ENCODE results near the gene PLPPR1. TPM values are rescaled to one million over a fixed set of nuclear protein-coding genes. Genes with fewer than 3 reads are reported as not detected.

PLPPR1 gene
- total and polyA plus RNA-seq, 2 of the 13 experiments (the other 11 are each of a cell fraction or from before 2014, with no cell fraction given): 16.0 to 84.7 TPM

DNA sequence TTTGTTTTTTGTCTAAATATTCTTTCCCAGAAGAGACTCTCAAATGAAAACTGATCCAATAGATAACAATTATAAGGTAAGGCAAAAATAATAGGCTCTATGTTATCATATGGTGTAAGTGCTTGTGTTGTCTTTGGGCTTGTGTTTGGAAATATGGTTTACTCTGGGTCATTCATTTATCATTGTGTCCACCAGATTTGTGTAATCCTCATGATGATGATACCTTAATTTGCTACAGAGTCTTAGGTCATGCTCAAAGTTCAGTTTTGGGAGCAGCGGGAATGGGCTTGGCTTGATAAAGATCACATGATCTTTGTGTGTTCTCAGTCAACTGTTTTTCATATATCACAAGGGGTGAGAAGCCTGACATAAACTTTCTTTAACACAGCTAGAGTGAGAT, 34.2 kb downstream of the PLPPR1 start (continued):
- TF ChIP-seq ZBTB20 (CRISPR knock-in tag; IDR thresholded peaks at IDR 0.05; ENCODE audit: borderline replicate concordance, low read depth) (peak; percentile 40; the same call in 1 of the 2 replicates), PHF21A (CRISPR knock-in tag; IDR thresholded peaks at IDR 0.05) (peak; percentile 49; the same call in 1 of the 2 replicates), RAD21 (CRISPR knock-in tag; IDR thresholded peaks at IDR 0.05) (no peak), CBX2 (IDR thresholded peaks at IDR 0.05; ENCODE audit: low read depth, low read length) (no peak), CBX2 (CRISPR knock-in tag; IDR thresholded peaks at IDR 0.05; ENCODE audit: low read depth) (no peak), DNMT3B (CRISPR knock-in tag; conservative IDR thresholded peaks at IDR 0.05) (no peak), SYNCRIP (IDR thresholded peaks at IDR 0.05; ENCODE audit: insufficient read depth, low read depth, low read length) (no peak), NFIC (IDR thresholded peaks at IDR 0.05; ENCODE audit: low read length) (peak; percentile 83), TARDBP (CRISPR knock-in tag; IDR thresholded peaks at IDR 0.05) (peak; percentile 61; the same call in 1 of the 2 replicates), HDAC6 (IDR thresholded peaks at IDR 0.05; ENCODE audit: low read depth, low read length) (no peak), EEA1 (CRISPR knock-in tag; IDR thresholded peaks at IDR 0.05; ENCODE audit: borderline replicate concordance) (no peak)
- TF ChIP-seq, protein P1, sequence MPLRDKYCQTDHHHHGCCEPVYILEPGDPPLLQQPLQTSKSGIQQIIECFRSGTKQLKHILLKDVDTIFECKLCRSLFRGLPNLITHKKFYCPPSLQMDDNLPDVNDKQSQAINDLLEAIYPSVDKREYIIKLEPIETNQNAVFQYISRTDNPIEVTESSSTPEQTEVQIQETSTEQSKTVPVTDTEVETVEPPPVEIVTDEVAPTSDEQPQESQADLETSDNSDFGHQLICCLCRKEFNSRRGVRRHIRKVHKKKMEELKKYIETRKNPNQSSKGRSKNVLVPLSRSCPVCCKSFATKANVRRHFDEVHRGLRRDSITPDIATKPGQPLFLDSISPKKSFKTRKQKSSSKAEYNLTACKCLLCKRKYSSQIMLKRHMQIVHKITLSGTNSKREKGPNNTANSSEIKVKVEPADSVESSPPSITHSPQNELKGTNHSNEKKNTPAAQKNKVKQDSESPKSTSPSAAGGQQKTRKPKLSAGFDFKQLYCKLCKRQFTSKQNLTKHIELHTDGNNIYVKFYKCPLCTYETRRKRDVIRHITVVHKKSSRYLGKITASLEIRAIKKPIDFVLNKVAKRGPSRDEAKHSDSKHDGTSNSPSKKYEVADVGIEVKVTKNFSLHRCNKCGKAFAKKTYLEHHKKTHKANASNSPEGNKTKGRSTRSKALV (CRISPR knock-in tag; IDR thresholded peaks at IDR 0.05): 0 out of 2 replicates have a peak, but pooled peaks have one; percentile 33
- TF ChIP-seq, protein P2, sequence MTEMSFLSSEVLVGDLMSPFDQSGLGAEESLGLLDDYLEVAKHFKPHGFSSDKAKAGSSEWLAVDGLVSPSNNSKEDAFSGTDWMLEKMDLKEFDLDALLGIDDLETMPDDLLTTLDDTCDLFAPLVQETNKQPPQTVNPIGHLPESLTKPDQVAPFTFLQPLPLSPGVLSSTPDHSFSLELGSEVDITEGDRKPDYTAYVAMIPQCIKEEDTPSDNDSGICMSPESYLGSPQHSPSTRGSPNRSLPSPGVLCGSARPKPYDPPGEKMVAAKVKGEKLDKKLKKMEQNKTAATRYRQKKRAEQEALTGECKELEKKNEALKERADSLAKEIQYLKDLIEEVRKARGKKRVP (CRISPR knock-in tag; IDR thresholded peaks at IDR 0.05): peak in 1 of 2 experiments; percentile 62; a peak in 1 of 4 replicates
- TF ChIP-seq, protein P3, sequence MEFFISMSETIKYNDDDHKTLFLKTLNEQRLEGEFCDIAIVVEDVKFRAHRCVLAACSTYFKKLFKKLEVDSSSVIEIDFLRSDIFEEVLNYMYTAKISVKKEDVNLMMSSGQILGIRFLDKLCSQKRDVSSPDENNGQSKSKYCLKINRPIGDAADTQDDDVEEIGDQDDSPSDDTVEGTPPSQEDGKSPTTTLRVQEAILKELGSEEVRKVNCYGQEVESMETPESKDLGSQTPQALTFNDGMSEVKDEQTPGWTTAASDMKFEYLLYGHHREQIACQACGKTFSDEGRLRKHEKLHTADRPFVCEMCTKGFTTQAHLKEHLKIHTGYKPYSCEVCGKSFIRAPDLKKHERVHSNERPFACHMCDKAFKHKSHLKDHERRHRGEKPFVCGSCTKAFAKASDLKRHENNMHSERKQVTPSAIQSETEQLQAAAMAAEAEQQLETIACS (CRISPR knock-in tag; IDR thresholded peaks at IDR 0.05): no peak
- TF ChIP-seq, protein P4, sequence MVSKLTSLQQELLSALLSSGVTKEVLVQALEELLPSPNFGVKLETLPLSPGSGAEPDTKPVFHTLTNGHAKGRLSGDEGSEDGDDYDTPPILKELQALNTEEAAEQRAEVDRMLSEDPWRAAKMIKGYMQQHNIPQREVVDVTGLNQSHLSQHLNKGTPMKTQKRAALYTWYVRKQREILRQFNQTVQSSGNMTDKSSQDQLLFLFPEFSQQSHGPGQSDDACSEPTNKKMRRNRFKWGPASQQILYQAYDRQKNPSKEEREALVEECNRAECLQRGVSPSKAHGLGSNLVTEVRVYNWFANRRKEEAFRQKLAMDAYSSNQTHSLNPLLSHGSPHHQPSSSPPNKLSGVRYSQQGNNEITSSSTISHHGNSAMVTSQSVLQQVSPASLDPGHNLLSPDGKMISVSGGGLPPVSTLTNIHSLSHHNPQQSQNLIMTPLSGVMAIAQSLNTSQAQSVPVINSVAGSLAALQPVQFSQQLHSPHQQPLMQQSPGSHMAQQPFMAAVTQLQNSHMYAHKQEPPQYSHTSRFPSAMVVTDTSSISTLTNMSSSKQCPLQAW (CRISPR knock-in tag; IDR thresholded peaks at IDR 0.05): peak; percentile 88; the same call in 1 of the 2 replicates
